Ishikawa (cell line): ENCODE measurements around the gene MEPCE.

Experiments
- CEBPB ChIP-seq: IDR thresholded peaks from 2 replicates; pipeline ENCODE4 v1.6.1; 2012
- CREB1 ChIP-seq: IDR thresholded peaks from 2 replicates; pipeline ENCODE4 v1.6.1; 2012; ENCODE audit warnings: low read depth
- EP300 ChIP-seq: IDR thresholded peaks from 2 replicates; pipeline ENCODE4 v1.6.1; 2012; ENCODE audit warnings: borderline replicate concordance
- NFIC ChIP-seq: IDR thresholded peaks from 2 replicates; pipeline ENCODE4 v1.6.1; 2012
- REST ChIP-seq: IDR thresholded peaks from 2 replicates; pipeline ENCODE4 v1.6.1; 2012; ENCODE audit warnings: low read depth, mild to moderate bottlenecking
- TAF1 ChIP-seq: IDR thresholded peaks from 2 replicates; pipeline ENCODE4 v1.6.1; 2012; ENCODE audit warnings: low read depth, mild to moderate bottlenecking
- TCF12 ChIP-seq: IDR thresholded peaks from 2 replicates; pipeline ENCODE4 v1.6.1; 2012; ENCODE audit warnings: low read depth
- USF1 ChIP-seq: IDR thresholded peaks from 2 replicates; pipeline ENCODE4 v1.6.1; 2012
- YY1 ChIP-seq: IDR thresholded peaks from 2 replicates; pipeline ENCODE4 v1.6.1; 2012; ENCODE audit warnings: low read depth
- TF ChIP-seq, protein P1 (sequence below): IDR thresholded peaks from 2 replicates; pipeline ENCODE4 v1.6.1; 2012

DNA sequence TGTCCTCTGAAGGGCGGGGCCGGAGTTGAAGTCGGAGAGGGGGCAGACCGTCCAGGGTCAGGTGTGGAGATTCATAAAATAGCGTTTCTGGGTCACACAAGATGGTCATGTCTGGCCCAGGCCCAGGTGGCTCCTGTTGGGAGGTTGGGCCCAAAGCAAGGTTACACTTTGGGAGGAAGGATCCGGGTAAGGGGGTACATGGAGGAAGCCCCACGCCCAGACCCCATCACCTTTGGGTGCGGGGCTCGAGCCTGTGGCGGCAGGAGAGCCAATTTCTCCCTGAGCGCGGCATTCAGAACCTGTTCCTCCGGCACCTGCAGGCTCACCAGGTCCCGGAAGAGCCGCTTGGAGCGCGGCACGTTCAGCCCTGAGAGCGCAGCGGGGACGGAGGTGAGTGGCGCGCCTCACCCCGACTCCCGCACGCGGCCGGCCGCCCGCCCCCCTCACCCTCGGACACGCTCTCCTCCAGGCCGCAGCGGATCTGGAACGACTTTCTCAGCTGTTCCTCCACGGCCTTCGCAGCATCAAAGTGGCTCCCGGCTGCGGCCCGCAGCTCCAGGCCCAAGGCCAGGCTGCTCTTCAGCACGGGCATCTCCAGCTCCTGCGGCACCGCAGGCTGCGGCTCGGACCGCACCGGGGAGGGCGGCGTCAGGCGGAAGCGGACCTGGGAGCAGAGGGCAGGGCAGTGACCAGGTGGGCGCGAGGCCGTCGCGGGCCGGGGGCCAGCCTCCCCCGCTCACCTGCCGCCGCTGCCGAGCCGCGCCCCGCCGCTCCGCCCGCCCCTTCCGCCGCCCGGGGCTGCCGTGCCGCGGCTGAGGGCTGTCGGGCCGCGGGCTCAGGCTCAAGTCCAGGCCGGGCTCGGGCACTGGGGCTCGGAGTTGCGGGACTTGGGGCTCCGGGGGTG is 6.0 kb downstream of the MEPCE start:
- no peak; the same call in 1 of the 2 replicates for TF ChIP-seq TAF1
- TF ChIP-seq YY1, result peak; percentile 14; the same call in 1 of the 2 replicates
- 0 out of 2 replicates have a peak, but pooled peaks have one; percentile 14 for TF ChIP-seq EP300
- TF ChIP-seq USF1, result no peak
- TF ChIP-seq NFIC, result peak; percentile 38; the same call in 1 of the 2 replicates
- TF ChIP-seq CEBPB, result no peak
- no peak for TF ChIP-seq CREB1
- peak; percentile 53; the same call in 1 of the 2 replicates for TF ChIP-seq TCF12
- TF ChIP-seq, protein P1, sequence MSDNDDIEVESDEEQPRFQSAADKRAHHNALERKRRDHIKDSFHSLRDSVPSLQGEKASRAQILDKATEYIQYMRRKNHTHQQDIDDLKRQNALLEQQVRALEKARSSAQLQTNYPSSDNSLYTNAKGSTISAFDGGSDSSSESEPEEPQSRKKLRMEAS, result peak; percentile 77
- no peak for TF ChIP-seq REST
